Head of caudate nucleus (tissue), 42 donors: Measurements from ENCODE around the gene ZNRF3.

Experiments used
- DNase-seq, 42 donors: peaks; one replicate each; pipeline versions ENCODE4 v3.0.0 to v3.0.0-alpha.2; 2020 to 2021; ENCODE audit warnings: mixed read lengths in 7 of 42
- intact Hi-C: fragments of 100-400 bp; cut with DNase I; formaldehyde crosslinking; loops from one replicate; pipeline ENCODE4 v1.15.0; 2022

The ZNRF3 gene

DNA sequence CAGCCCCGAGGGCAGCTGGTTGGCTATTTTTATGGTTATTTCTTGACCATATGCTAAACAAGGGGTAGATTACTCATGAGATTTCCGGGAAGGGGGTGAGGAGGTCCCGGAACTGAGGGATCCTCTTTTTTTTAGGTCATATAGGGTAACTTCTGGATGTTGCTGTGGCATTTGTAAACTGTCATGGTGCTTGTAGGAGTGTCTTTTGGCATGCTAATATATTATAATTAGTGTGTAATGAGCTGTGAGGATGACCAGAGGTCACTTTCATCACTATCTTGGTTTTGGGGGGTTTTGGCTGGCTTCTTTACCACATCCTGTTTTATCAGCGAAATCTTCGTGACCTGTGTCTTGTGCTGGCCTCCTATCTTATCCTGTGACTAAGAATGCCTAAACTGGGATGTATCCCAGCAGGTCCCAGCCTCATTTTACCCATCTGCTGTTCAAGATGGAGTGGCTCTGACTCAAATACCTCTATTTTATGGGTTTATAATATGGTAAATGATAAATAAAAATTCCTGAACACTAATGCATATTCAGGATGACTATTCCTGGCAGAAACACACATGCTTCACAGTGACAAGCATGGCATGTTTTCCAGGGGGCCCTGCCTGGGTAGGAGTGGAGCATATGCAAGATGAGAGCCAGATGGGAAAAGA, 200.7 kb downstream of the ZNRF3 start:
- no peak for DNase-seq
- intact Hi-C loops, result no loop called here

DNA sequence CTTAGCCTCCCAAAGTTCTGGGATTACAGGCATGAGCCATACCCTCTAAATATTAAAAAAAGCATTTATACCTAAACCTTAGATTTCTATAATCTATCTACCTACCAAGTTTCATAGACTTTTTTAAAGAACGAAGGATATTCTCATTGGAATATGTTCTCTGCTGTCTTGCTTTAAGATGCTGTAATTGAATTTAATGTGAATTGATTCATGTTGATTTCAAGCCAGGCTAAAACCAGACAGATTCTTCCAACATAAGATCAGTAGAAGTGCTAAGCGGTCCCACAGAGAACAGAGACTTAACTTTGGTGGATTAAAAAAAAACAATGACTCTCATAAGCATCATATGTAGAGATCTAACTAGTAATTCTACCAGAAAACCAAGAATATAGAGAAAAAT, 203.6 kb downstream of the ZNRF3 start:
- no peak for DNase-seq
- intact Hi-C loops, result no loop called here

DNA sequence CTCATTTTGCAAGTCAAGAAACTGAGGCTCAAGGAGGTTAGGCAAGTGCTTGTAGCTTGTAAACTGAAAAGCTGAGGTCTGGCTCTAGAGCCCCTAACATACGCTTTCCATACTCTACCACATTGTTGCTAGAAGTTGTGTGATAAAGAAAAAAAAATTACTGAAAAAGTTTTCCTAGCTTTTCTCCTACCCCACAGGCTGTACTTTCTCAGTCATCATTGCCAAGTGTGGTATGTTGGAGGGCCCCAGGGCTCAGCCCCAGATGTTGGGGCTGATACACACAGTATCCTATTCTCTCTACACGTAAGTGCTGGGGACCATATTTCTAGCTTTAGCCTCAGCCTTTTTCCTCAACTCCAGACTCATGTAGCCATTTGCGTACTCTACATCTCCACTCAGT, 205.4 kb downstream of the ZNRF3 start:
- DNase-seq, result no peak
- intact Hi-C loops, result no loop called here

DNA sequence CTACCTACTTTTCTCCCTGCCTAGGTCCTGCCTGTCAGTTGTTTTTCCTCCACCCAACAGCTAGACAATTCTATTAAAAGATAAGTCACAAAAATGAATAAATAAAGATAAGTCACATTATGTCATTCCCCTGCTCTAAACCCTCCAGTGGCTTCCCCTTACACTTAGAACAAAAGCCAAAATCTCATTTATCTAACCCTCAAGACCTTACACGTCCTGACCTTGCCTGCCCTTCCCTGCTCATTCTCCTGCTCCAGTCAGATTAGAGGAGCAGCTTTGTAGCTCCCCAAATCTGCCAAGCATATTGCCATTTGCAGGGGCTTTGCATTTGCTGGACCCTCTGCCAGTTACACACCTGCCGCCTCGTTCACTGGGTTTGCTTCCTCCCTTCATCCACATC, 206.1 kb downstream of the ZNRF3 start:
- DNase-seq, result no peak
- intact Hi-C loops, result no loop called here

DNA sequence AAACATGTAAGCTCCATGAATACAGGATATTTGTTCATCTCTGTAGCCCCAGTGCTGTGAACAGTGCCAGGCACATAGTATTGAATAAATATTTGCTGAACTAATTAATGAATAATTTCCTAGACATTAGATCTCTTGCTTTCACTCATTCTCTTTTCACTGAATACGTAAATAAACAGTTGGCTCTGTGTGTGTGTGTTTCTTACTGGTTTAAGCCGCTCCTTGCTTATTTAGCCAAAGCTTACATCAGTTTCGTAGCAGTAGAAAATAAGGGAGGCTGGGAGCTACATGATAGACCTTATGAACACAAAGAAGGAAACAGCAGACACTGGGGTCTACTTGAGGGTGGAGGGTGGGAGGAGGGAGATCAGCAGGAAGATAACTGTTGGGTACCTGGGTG, 206.7 kb downstream of the ZNRF3 start:
- no peak for DNase-seq
- intact Hi-C loops, result no loop called here

DNA sequence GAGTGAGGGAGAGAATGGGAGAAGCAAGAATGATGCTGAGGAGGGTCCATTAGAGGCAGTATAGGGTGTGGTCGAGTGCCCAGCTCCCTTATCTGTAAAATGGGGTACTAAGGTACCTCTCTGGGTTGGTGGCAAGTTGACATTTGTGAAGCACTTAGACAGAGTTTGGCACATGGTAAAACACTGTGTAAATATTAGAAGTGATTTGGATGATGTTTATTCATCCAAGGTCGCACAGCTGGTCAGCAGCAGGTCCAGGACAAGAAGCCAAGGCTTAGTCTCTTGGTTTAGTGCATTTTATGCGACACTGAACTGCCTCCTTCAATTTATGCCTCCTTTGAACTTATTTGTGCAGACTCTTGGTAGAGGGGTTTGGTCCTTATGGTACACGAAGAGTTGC, 208.9 kb downstream of the ZNRF3 start:
- intact Hi-C loops, result no loop called here

DNA sequence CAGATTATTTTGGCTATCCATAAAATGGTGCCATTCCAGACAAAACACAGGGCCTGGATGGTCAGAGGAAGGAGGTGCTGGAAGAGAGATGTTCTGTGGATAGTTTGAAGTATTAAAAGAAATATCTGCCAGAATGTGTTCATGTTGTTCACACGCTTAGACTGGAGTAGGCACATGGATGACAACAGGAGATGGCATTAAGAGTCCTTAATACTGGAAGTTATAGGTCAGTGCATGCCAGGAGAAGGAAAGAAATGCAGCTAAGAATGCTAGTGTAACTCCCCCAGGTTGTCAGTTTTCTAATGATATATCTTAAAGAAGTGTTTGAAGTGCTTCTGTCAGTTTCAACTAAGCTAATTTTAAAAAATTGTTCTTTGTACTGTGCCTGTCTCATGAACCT, 209.7 kb downstream of the ZNRF3 start:
- intact Hi-C loops, result no loop called here
- DNase-seq, result no peak

More for the DNA sequence above, 208.9 kb downstream of the ZNRF3 start:
- no peak for DNase-seq

DNA sequence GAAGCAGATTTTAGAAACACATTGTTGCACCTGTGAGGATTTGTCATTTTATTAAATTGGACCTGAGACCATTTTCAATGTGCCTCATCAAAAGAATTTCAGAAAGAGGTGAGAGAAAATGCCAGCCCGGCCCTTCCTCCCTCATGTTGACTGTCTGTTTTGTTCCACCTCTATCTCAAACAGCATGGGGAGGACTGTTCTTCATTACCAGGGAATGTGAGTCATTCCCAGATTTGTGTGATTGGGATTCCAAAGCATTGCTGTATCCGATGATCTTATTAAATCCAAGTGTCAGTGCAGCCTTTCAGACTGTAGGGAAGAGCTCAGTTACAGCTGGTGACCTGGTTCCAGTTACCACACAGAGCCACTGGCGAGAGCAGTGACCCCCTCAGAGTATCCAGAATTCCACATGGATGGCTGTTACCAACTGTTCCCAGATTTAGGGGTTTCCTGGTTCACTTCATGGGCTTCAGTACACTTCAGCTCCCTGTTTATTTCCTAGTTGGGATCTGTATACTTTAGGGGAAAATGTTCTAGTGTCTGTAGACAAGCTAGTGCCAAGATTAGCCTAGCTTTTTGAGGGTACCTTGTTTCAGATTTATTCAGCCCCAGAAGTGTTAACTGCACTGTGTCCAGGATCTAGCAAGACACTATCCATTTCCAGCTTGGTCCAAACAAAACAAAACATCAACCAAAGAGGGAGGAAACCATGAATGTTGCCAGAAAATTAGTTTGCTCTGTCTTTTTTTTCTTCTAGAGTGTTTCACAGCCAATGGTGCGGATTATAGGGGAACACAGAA, 210.3 kb downstream of the ZNRF3 start:
- peak in 11 of 42 donors; percentile 19 to 55 (median 37) for DNase-seq
- intact Hi-C loops, result no loop called here

DNA sequence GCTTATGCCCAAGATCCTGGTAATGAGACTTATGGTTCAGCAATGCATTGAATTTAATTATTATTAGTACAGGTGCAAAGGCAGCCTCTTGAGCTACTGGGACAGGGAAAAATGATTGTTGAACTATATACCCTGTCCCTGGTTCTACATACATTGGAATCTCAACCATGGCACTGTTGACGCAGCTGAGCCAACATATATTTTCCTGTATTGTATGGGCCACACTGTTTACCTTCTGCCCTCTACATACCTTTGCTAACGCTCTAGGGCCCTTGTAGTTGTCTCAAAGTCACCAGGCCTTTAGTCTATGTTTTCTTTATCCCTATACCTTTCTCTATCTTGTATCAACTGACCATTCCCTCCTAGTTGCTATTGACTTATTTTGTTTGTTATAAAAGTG, 212.1 kb downstream of the ZNRF3 start:
- DNase-seq, result no peak
- intact Hi-C loops, result no loop called here

DNA sequence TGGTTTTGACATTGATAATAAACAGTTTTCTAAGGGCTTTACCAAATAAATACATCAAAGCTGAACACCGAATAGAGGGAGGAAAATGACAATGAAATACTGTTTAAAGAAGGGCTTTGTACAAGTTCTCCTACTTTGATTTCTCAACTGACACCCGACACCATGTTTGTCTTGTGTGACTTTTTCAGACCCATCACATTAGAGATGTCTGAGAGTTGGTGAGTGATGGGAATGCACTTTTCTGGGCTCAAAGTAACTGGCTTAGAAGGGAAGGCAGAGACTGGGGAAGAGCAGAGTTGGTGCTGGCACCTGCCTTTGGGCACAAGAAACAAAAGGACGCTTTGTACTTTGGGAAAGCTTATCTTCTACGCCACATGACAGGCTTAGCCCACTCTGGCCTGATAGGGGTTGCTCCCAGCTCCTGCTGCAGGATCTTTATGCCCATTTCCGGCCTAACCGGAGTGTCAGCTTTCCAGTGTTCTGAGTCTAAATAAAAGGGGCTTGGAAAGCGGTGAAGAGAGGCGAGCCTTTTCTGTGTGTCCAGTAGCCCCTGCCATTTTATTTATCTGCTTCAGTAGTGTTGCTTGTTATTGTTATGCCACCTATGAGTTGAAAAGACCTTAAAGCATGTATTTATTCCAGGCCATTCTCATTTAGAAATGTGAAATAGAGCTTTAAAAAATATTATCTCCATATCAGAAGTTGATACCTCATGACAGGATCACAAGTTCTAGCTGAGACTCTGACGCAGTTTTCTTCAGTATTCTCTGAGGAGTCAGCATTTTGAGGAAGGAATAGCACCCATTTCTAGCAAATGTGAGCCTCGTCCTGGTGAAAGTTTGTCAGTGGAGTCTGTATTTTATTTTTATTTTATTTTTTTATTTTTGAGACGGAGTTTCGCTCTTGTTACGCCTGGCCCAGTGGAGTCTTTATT, 213.6 kb downstream of the ZNRF3 start:
- peak in 11 of 42 donors; percentile 12 to 47 (median 28) for DNase-seq
- intact Hi-C loops, result no loop called here

DNA sequence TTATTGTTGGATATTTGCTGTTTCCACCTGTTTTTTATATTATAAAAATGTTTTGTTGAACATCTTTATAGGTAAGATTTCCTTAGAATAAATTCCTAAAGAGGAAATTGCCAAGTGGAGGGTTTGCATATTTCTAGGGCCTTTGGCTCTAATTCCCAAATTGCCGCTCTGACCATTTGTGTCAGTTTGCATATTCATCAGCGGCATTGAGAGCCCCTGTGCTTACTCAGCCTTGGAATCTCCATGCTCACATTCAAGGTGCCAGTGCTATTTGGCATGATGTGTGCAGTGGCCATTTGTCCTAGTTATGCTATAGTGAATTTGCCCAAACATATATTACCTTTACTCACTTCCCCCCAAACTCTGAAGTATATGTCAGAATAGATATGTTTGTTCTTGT, 214.9 kb downstream of the ZNRF3 start:
- intact Hi-C loops, result no loop called here
- DNase-seq, result no peak

DNA sequence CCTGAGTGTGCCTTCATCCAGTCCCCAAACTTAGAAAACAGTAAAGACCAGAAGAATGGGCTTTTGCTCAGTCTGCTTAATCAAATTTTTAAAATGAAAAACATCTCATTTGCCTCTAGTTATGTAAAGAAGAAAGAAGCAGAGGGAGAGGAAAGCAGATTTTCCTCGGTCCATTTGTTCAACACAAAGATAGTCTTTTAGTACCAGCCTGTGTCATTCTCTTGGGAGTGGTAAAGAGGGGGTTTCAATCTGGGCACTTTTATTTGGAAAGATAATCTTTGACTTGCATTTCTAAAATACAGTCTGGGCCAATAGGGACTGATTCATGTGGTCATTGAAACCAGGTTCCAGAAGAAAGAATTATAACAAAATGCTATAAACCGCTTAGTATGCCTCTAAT, 218.9 kb downstream of the ZNRF3 start:
- intact Hi-C loops, result no loop called here
- no peak for DNase-seq

DNA sequence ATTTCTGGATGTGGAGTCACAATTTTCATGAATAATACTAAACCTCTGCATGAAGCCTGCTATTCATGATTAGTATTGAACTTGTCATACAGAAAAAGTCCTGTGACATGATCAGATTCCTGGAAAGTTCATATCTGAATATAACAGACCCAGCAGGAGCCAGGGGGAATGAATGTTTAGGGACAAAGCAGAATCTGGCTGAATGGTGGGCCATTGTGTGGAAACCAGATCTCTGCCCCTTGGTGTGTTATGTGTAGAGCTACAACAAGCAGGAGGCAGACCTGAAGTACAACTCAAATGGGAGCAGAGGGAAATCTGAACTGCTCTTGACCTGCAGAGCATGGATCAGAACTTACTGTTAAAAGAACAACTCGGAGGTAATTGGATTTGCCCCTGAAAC, 219.7 kb downstream of the ZNRF3 start:
- intact Hi-C loops, result no loop called here
- no peak for DNase-seq

DNA sequence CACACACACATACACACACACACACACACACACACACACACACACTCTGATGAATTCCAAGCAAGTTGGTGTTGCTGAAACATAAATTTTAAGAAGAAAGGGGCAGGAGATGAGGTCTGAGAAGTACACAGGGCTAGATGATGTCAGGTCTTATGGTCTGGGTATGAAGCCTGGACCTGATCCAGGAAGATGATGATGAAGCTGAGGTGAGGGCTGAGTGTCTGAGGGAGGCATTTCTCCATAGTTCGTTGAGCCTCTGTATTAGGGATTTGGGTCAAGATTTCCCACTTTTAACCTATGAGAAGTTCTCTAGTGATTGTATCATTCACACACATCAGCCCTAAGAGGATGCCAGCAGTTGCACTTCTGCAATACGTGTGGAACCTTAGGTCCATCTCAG, 222.1 kb downstream of the ZNRF3 start:
- DNase-seq, result no peak
- intact Hi-C loops, result no loop called here

DNA sequence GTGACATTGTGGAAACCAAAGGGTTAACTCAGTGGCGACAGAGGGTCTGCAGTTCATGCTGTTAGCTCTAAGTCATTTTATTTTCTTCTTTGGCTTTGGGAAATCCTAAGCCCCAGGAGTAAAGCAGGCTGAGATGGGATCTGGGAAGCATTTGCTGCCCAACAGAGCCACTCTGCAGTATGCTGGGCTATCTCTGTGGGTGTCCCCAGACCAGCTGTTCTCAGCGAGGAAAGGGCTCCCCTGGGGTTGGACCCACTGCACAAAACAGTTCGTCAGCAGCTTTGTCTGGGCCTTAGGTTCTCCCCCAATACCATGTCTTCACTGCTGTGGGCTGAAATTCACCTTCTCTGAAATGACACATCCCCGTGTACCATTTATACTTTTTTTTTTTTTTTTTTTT, 223.5 kb downstream of the ZNRF3 start:
- DNase-seq, result no peak
- intact Hi-C loops, result no loop called here
